ENCODE measurements around the gene CSF3.

GRCh38 chr17:40028595-40028994, 13.4 kb downstream of the CSF3 start:
- TF ChIP-seq POLR2A (IDR thresholded peaks at IDR 0.05; ENCODE audit: low read length) (no peak), GATA1 (IDR thresholded peaks at IDR 0.05; ENCODE audit: low read depth, low read length) (no peak)

All from erythroblast (primary cell).